Fibroblast of villous mesenchyme (primary cell): ENCODE data around the gene FLII. TPM values are rescaled to one million over a fixed set of nuclear protein-coding genes. Genes with fewer than 3 reads are reported as not detected.
A peak's percentile ranks its signal among the peaks of the same experiment; 100 is the strongest.

Experiments
- DNase-seq: peaks from one replicate; pipeline ENCODE4 v3.0.0-alpha.2; 2010; ENCODE audit warnings: low read depth
- H3K4me3 ChIP-seq: 2 replicates; pipeline ENCODE4 v1.5.1; 2011; ENCODE audit warnings: low read depth, mild to moderate bottlenecking, low read length
- CTCF ChIP-seq: IDR thresholded peaks from 2 replicates; pipeline ENCODE4 v1.5.1; 2012; ENCODE audit warnings: low read depth, mild to moderate bottlenecking, low read length; ENCODE audit not compliant: insufficient read depth
- total RNA-seq: library from RNA; depleted of rRNA; stranded (reverse); fragments of >200 nt; gene quantifications from 2 replicates; pipeline ENCODE4 v1.2.3, GENCODE V29; 2012

The FLII gene
- total RNA-seq, 1 donor, result 244 TPM

- H3K4me3 ChIP-seq, result no peak overlapping the region
- DNase-seq, result no peak
- TF ChIP-seq CTCF, result no peak
These were observed 8.3 kb downstream of the FLII start for GRCh38 chr17:18250259-18250658.

GRCh38 chr17:18248811-18249210 is 9.7 kb downstream of the FLII start:
- no peak for DNase-seq
- no peak for TF ChIP-seq CTCF

GRCh38 chr17:18248300-18248731 is 10.2 kb downstream of the FLII start:
- no peak overlapping the region for H3K4me3 ChIP-seq
- peak; percentile 73 for TF ChIP-seq CTCF
- DNase-seq, result peak; percentile 71

More at GRCh38 chr17:18248811-18249210, 9.7 kb downstream of the FLII start:
- H3K4me3 ChIP-seq, result no peak overlapping the region

- no peak for TF ChIP-seq CTCF
- H3K4me3 ChIP-seq, result no peak overlapping the region
- DNase-seq, result no peak
These were observed 10.9 kb downstream of the FLII start for GRCh38 chr17:18247613-18248001.

GRCh38 chr17:18246880-18247612 is 11.5 kb downstream of the FLII start:
- DNase-seq, result peak; percentile 32
- H3K4me3 ChIP-seq, result no peak overlapping the region
- no peak for TF ChIP-seq CTCF

- DNase-seq, result no peak
- no peak overlapping the region for H3K4me3 ChIP-seq
- TF ChIP-seq CTCF, result no peak
These were observed 12.3 kb downstream of the FLII start for GRCh38 chr17:18246109-18246725.
